Bronchial epithelial cell (primary cell): Measurements from ENCODE around the gene ST3GAL4. TPM values are rescaled to one million over a fixed set of nuclear protein-coding genes. Genes with fewer than 3 reads are reported as not detected.
A peak's percentile ranks its signal among the peaks of the same experiment; 100 is the strongest.

Source experiments
- DNase-seq: peaks from one replicate; pipeline ENCODE4 v3.0.0-alpha.2; 2010; ENCODE audit warnings: low read depth
- FAIRE-seq: peaks from 2 replicates; lab custom pipeline; 2011; peaks lifted over from hg19 to GRCh38; lab: Jason Lieb, UNC
- H3K27me3 ChIP-seq: 2 replicates; pipeline ENCODE4 v1.5.1; 2011; ENCODE audit warnings: low read length; ENCODE audit not compliant: control insufficient read depth, insufficient read depth
- H3K36me3 ChIP-seq: 2 replicates; pipeline ENCODE4 v1.5.1; 2011; ENCODE audit warnings: low read length; ENCODE audit not compliant: control insufficient read depth, insufficient read depth
- H3K4me3 ChIP-seq: 2 replicates; pipeline ENCODE4 v1.5.1; 2011; ENCODE audit warnings: mild to moderate bottlenecking, low read depth, low read length, control low read depth
- total RNA-seq: library from RNA; depleted of rRNA; stranded (reverse); fragments of >200 nt; gene quantifications from 2 replicates; pipeline ENCODE4 v1.2.1, GENCODE V29; 2014
- TF ChIP-seq, protein P1 (sequence below): IDR thresholded peaks from 2 replicates; pipeline ENCODE4 v1.5.1; 2011; ENCODE audit warnings: mild to moderate bottlenecking, moderate library complexity, low read length, control low read depth, inconsistent platforms; ENCODE audit not compliant: insufficient read depth, severe bottlenecking

Gene ST3GAL4
- total RNA-seq, 1 donor from 2014 or later = 12.4 TPM

DNA sequence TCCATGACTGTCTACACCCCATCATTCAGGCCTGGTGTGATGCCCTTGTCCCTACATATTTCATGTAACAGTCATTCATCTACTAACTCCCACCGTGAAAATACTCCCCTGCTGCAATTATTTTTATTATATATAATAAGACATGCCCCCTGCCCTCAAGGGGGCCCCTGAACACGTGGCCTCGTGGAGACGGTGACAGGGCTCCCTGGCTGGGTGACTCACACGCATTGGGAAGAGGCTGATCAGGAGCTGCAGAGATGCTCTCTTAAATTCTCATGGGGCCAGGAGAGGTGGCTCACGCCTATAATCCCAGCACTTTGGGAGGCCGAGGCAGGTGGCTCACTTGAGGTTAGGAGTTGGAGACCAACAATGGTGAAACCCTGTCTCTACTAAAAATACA lies 88.6 kb downstream of the ST3GAL4 start:
- DNase-seq (no peak), FAIRE-seq (no peak)
- TF ChIP-seq, protein P1, sequence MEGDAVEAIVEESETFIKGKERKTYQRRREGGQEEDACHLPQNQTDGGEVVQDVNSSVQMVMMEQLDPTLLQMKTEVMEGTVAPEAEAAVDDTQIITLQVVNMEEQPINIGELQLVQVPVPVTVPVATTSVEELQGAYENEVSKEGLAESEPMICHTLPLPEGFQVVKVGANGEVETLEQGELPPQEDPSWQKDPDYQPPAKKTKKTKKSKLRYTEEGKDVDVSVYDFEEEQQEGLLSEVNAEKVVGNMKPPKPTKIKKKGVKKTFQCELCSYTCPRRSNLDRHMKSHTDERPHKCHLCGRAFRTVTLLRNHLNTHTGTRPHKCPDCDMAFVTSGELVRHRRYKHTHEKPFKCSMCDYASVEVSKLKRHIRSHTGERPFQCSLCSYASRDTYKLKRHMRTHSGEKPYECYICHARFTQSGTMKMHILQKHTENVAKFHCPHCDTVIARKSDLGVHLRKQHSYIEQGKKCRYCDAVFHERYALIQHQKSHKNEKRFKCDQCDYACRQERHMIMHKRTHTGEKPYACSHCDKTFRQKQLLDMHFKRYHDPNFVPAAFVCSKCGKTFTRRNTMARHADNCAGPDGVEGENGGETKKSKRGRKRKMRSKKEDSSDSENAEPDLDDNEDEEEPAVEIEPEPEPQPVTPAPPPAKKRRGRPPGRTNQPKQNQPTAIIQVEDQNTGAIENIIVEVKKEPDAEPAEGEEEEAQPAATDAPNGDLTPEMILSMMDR = no peak
- peaks cover 6% of the 10 kb centered on the region for H3K27me3 ChIP-seq
- H3K36me3 ChIP-seq = no peaks in the 10 kb centered on the region
- H3K4me3 ChIP-seq = no peak overlapping the region

DNA sequence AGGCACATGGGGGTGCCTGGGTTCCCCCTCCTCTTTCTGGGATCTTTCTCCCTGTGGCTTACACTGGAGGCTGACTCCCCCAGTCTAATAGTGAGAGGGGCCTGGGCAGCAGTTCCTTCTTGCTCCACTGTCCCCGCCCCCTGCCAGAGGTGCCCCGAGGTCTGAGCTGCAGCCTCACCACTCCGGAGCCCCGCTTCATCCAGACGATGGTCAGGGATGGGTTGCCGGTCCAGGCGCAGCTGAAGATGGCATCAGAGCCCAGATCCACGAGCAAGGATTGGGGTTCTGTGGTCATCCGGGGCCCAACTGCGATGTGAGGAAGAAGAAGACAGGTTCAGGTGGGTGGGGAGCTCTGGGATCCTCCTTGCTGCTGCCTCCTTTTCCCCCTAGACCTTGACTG lies 91.1 kb downstream of the ST3GAL4 start:
- H3K36me3 ChIP-seq = no peaks in the 10 kb centered on the region
- DNase-seq (no peak), FAIRE-seq (no peak)
- TF ChIP-seq, protein P1 = no peak
- no peak overlapping the region for H3K4me3 ChIP-seq
- H3K27me3 ChIP-seq = peaks cover 2% of the 10 kb centered on the region

DNA sequence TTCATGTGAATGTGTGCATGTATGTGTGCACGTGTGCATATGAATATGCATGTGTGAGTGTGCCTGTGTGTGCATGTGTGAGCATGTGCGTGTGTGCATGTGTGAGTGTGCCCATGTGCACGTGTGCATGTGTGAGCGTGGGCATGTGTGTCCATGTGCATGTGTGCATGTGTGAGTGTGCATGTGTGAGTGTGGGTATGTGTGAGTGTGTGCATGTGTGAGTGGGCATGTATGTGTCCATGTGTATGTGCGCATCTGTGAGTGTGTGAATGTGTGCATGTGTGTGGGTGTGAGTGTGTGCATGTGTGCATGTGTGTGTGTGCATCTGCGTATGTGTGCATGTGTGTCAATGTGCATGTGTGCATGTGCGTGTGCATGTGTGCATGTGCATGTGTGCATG lies 94.7 kb downstream of the ST3GAL4 start:
- no peaks in the 10 kb centered on the region for H3K36me3 ChIP-seq
- FAIRE-seq = peak; percentile 99
- no peak for DNase-seq
- TF ChIP-seq, protein P1 = no peak
- H3K27me3 ChIP-seq = peaks cover 5% of the 10 kb centered on the region
- H3K4me3 ChIP-seq = no peak overlapping the region

DNA sequence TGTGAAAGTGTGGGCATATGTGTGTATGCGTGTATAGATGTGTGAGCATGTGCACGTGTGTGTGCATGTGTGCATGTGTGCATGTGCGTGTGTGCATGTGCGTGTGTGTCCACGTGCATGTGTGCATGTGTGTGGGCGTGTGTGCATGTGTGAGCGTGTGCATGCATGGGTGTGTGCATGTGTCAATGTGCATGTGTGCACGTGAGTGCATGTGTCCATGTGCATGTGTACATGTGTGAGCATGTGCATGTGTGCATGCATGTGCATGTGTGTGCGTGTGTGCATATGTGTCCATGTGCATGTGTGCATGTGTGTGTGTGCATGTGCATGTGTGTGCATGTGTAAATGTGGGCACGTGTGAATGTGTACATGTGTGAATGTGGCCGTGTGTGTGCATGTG lies 95.3 kb downstream of the ST3GAL4 start:
- H3K27me3 ChIP-seq = peaks cover 5% of the 10 kb centered on the region
- H3K4me3 ChIP-seq = no peak overlapping the region
- TF ChIP-seq, protein P1 = no peak
- DNase-seq = no peak
- no peak for FAIRE-seq
- no peaks in the 10 kb centered on the region for H3K36me3 ChIP-seq

DNA sequence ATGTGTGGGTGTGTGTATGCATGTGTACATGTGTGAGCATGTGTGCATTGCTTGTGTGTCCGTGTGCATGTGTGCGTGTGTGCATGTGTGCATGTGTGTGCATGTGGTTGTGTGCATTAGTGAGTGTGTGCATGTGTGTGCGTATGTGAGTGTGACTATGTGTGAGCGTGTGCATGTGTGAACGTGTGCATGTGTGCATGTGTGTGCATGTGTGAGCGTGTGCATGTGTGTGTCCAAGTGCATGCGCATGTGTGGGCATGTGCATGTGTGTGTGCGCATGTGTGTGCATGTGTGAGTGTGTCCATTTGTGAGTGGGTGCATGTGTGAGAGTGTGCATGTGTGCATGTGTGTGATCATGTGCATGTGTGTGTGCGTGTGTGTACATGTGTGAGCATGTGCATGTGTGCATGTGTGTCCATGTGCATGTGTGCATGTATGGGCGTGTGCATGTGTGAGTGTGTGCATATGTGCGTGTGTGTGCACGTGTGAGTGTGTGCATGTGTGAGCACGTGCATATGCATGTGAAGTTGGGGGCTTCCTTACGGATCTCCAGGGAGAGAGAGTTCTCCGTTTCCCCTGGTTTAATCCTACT lies 95.8 kb downstream of the ST3GAL4 start:
- Histone ChIP-seq H3K36me3 (no peaks in the 10 kb centered on the region), H3K27me3 (peaks cover 5% of the 10 kb centered on the region), H3K4me3 (no peak overlapping the region)
- FAIRE-seq = no peak
- DNase-seq = no peak
- TF ChIP-seq, protein P1 = no peak
